Activated CD4-positive, alpha-beta memory T cell treated with anti-CD3 and anti-CD28 coated beads for 36 hours (primary cell): ENCODE results near the gene CNNM1. TPM values are rescaled to one million over a fixed set of nuclear protein-coding genes. Genes with fewer than 3 reads are reported as not detected.

Source experiments
- CTCF ChIA-PET: fragments of 350-600 bp; sonication (Branson Sonifier 250); formaldehyde crosslinking; loops from one replicate; lab custom pipeline; 2021; ENCODE audit warnings: antibody characterized with exemption, inconsistent platforms; lab: Charles Lee
- POLR2A ChIA-PET: fragments of 350-600 bp; sonication (Branson Sonifier 250); formaldehyde crosslinking; loops from one replicate; lab custom pipeline; 2021; ENCODE audit warnings: antibody characterized with exemption; lab: Charles Lee
- DNase-seq: peaks from one replicate; pipeline ENCODE4 v3.0.0-alpha.2; 2020
- H3K27ac Mint-ChIP-seq: one replicate; pipeline ENCODE4 v1.8.0; 2021; ENCODE audit warnings: mixed read lengths
- H3K27me3 Mint-ChIP-seq: one replicate; pipeline ENCODE4 v1.8.0; 2021; ENCODE audit warnings: mixed read lengths
- H3K36me3 Mint-ChIP-seq: one replicate; pipeline ENCODE4 v1.8.0; 2021; ENCODE audit warnings: mixed read lengths
- H3K4me1 Mint-ChIP-seq: one replicate; pipeline ENCODE4 v1.8.0; 2021; ENCODE audit warnings: low read depth, mixed read lengths
- H3K4me3 Mint-ChIP-seq: one replicate; pipeline ENCODE4 v1.8.0; 2021; ENCODE audit warnings: mild to moderate bottlenecking, mixed read lengths
- H3K9me3 Mint-ChIP-seq: one replicate; pipeline ENCODE4 v1.8.0; 2021; ENCODE audit warnings: mixed read lengths
- intact Hi-C: fragments of 100-400 bp; cut with micrococcal nuclease; formaldehyde crosslinking; loops from one replicate; pipeline ENCODE4 v1.15.1; 2023
- total RNA-seq, 2 experiments: library from RNA; stranded (reverse); gene quantifications; one replicate each; pipeline ENCODE4 v1.2.3, GENCODE V29; 2021

The CNNM1 gene
- total RNA-seq: under 1 TPM; 0.41 to 0.43 TPM

DNA sequence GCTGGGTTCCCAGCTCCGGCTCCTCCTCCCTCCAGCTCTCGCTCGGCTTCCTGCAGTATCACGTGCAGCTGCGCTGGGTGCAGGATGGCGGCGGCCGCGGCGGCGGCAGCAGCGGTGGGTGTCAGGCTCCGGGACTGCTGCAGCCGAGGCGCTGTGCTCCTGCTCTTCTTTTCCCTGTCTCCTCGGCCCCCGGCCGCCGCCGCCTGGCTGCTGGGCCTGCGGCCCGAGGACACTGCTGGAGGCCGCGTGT is at the start of gene CNNM1:
TSS of gene CNNM1 (plus strand) at position 53 of the 250 bp plus-strand sequence. CDS start at position 85, 32 bp downstream.
- intact Hi-C loops: no loop called here
- POLR2A ChIA-PET: no interaction called here
- peaks cover 1% of the 10 kb centered on the region for H3K36me3 Mint-ChIP-seq
- H3K4me3 Mint-ChIP-seq: peak within 1 kb of the TSS; percentile 35
- peak; percentile 48 for DNase-seq
- no peaks in the 10 kb centered on the region for H3K9me3 Mint-ChIP-seq
- CTCF ChIA-PET: interaction anchor here (0.7 kb wide), 1 partner anchor 78 kb away, joined by 3 read pairs; no protein-coding TSS in a partner anchor
- H3K27me3 Mint-ChIP-seq: peaks cover 32% of the 10 kb centered on the region
- no peak within 1 kb of the TSS for H3K27ac Mint-ChIP-seq
- H3K4me1 Mint-ChIP-seq: peaks cover 10% of the 10 kb centered on the region

DNA sequence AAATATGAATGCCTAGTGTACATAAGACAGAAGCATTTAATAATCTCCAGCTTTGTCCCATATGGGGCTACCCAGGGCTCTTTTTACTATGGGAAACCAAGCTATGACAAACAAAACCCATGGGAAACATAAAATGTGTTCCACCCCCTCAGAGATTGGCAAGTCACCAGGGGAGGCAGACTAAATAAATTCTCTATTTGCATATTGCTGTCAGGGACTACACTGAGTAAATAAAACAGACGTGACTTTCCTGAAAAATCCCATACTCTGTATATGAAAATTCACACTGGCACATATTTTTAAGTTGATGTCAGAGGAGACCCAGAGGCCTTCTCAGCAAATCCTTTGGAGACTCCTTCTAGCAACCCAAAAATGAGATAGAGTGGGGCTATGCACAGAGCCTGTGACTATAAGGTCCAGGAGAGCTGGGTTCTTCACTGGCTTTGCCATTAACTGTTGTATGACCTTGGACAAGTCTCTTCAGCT is 49.5 kb upstream of the CNNM1 start:
- intact Hi-C loops: no loop called here
- H3K9me3 Mint-ChIP-seq: peaks cover 14% of the 10 kb centered on the region
- no peak for DNase-seq
- H3K36me3 Mint-ChIP-seq: no peaks in the 10 kb centered on the region
- H3K27me3 Mint-ChIP-seq: peaks cover 15% of the 10 kb centered on the region
- no peak overlapping the region for H3K4me3 Mint-ChIP-seq
- no peaks in the 10 kb centered on the region for H3K4me1 Mint-ChIP-seq
- ChIA-PET CTCF (interaction anchor here (1.0 to 1.1 kb wide), 2 partner anchors 13 to 812 kb away, joined by 3 read pairs; no protein-coding TSS in a partner anchor), POLR2A (no interaction called here)
- H3K27ac Mint-ChIP-seq: no peak overlapping the region

DNA sequence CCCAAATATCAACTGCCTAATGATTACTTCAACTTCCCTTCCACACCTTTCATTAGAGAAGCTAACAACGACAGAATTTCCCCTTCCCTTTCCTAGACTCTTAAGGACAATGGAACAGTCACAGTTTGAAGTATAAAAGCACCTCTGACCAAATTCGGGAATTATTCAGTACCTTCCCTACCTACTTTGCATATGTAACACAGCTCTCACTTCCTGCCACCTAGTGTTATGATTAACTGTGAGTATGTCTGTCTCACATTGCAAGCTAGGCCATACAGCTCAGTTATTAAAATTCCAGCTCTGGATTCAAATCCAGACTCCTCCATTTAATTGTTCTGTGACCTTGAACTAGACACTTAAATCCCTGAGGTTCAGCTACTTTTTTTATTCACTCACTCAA is 48.7 kb upstream of the CNNM1 start:
- CTCF ChIA-PET: no interaction called here
- intact Hi-C loops: no loop called here
- H3K9me3 Mint-ChIP-seq: peaks cover 14% of the 10 kb centered on the region

GRCh38 chr10:99285881-99286280 is 43.3 kb upstream of the CNNM1 start:
- CTCF ChIA-PET: no interaction called here
- Mint-ChIP-seq H3K27me3 (peaks cover 7% of the 10 kb centered on the region), H3K4me1 (no peaks in the 10 kb centered on the region), H3K9me3 (peaks cover 14% of the 10 kb centered on the region), H3K4me3 (no peak overlapping the region), H3K27ac (no peak overlapping the region), H3K36me3 (no peaks in the 10 kb centered on the region)
- no peak for DNase-seq
- intact Hi-C loops: no loop called here
- POLR2A ChIA-PET: no interaction called here

More for the DNA sequence above, 48.7 kb upstream of the CNNM1 start:
- POLR2A ChIA-PET: interaction anchor here (0.5 kb wide), 1 partner anchor 34 kb away, joined by 3 read pairs; no protein-coding TSS in a partner anchor
- Mint-ChIP-seq H3K27ac (no peak overlapping the region), H3K4me1 (no peaks in the 10 kb centered on the region), H3K36me3 (no peaks in the 10 kb centered on the region), H3K4me3 (no peak overlapping the region), H3K27me3 (peaks cover 13% of the 10 kb centered on the region)
- DNase-seq: no peak

GRCh38 chr10:99290306-99290705 is 38.9 kb upstream of the CNNM1 start:
- intact Hi-C loops: no loop called here
- ChIA-PET POLR2A (no interaction called here), CTCF (interaction anchor here (1.0 kb wide), 1 partner anchor 44 kb away, joined by 4 read pairs; no protein-coding TSS in a partner anchor)
- Mint-ChIP-seq H3K4me3 (no peak overlapping the region), H3K4me1 (no peaks in the 10 kb centered on the region), H3K27ac (no peak overlapping the region), H3K9me3 (no peaks in the 10 kb centered on the region), H3K36me3 (no peaks in the 10 kb centered on the region), H3K27me3 (peaks cover 4% of the 10 kb centered on the region)
- no peak for DNase-seq

- ChIA-PET CTCF (interaction anchor here (0.7 kb wide), 1 partner anchor 13 kb away, joined by 3 read pairs; no protein-coding TSS in a partner anchor), POLR2A (no interaction called here)
- intact Hi-C loops: no loop called here
- Mint-ChIP-seq H3K9me3 (no peaks in the 10 kb centered on the region), H3K27me3 (no peaks in the 10 kb centered on the region), H3K4me1 (no peaks in the 10 kb centered on the region), H3K27ac (no peak overlapping the region), H3K4me3 (no peak overlapping the region), H3K36me3 (no peaks in the 10 kb centered on the region)
- no peak for DNase-seq
Measured at GRCh38 chr10:99292159-99292558, 37.0 kb upstream of the CNNM1 start.

DNA sequence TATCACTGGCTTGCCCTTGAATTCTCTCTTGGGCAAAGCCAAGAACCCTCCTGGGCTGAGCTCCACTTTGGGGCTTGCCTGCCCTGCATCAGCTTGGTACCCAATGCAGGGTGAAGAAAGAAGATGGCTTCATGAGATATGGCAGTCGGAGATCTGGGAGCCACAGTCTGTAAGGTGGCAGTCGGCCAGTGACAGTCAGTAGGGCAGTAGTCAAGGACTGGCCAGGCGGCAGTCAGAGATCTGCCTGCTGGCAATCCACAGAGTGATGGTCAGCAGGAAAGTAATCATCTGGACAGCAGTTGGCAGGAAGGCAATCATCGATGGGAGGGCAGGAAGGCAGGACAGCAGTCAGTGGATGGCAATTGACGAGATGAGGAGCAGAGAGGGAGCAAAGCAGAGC is 32.6 kb upstream of the CNNM1 start:
- peaks cover 8% of the 10 kb centered on the region for H3K27me3 Mint-ChIP-seq
- ChIA-PET POLR2A (no interaction called here), CTCF (interaction anchor here (1.3 kb wide), 1 partner anchor 50 kb away, joined by 3 read pairs; no protein-coding TSS in a partner anchor)
- no peaks in the 10 kb centered on the region for H3K4me1 Mint-ChIP-seq
- no peak overlapping the region for H3K4me3 Mint-ChIP-seq
- intact Hi-C loops: no loop called here
- no peak for DNase-seq
- no peaks in the 10 kb centered on the region for H3K9me3 Mint-ChIP-seq
- no peaks in the 10 kb centered on the region for H3K36me3 Mint-ChIP-seq
- H3K27ac Mint-ChIP-seq: no peak overlapping the region

GRCh38 chr10:99297033-99297432 is 32.1 kb upstream of the CNNM1 start:
- Mint-ChIP-seq H3K9me3 (no peaks in the 10 kb centered on the region), H3K4me1 (no peaks in the 10 kb centered on the region), H3K36me3 (no peaks in the 10 kb centered on the region), H3K27ac (no peak overlapping the region), H3K27me3 (peaks cover 9% of the 10 kb centered on the region), H3K4me3 (no peak overlapping the region)
- DNase-seq: no peak
- intact Hi-C loops: no loop called here
- CTCF ChIA-PET: interaction anchor here (1.3 kb wide), 1 partner anchor 50 kb away, joined by 3 read pairs; no protein-coding TSS in a partner anchor
- POLR2A ChIA-PET: no interaction called here

- CTCF ChIA-PET: no interaction called here
- Mint-ChIP-seq H3K4me3 (no peak overlapping the region), H3K27ac (no peak overlapping the region), H3K36me3 (no peaks in the 10 kb centered on the region), H3K9me3 (peaks cover 8% of the 10 kb centered on the region), H3K27me3 (peaks cover 12% of the 10 kb centered on the region), H3K4me1 (no peaks in the 10 kb centered on the region)
- intact Hi-C loops: no loop called here
- no peak for DNase-seq
- POLR2A ChIA-PET: no interaction called here
Measured at GRCh38 chr10:99303899-99304861, 25.0 kb upstream of the CNNM1 start.

- no peak for DNase-seq
- ChIA-PET POLR2A (no interaction called here), CTCF (no interaction called here)
- Mint-ChIP-seq H3K27me3 (peaks cover 9% of the 10 kb centered on the region), H3K4me3 (no peak overlapping the region), H3K27ac (no peak overlapping the region), H3K36me3 (no peaks in the 10 kb centered on the region), H3K4me1 (no peaks in the 10 kb centered on the region), H3K9me3 (peaks cover 10% of the 10 kb centered on the region)
- intact Hi-C loops: no loop called here
Measured at GRCh38 chr10:99304862-99305229, 24.3 kb upstream of the CNNM1 start.

DNA sequence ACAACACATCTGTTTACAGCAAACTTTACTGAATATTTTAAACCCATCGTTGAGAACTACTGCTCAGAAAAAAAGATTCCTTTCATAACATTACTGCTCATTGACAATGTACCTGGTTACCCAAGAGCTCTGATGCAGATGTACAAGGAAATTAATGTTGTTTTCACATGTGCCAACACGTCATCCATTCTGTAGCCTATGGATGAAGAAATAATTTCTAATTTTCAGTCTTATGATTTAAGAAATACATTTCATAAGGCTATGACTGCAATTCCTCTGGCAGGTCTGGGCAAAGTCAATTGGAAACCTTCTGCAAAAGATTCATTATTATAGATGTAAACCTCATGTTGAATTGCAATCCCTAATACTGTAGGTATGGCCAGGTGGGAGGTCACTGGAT is 16.7 kb upstream of the CNNM1 start:
- peaks cover 10% of the 10 kb centered on the region for H3K9me3 Mint-ChIP-seq
- ChIA-PET CTCF (no interaction called here), POLR2A (no interaction called here)
- H3K36me3 Mint-ChIP-seq: no peaks in the 10 kb centered on the region
- H3K4me1 Mint-ChIP-seq: no peaks in the 10 kb centered on the region
- H3K27ac Mint-ChIP-seq: no peak overlapping the region
- intact Hi-C loops: no loop called here
- H3K27me3 Mint-ChIP-seq: peaks cover 1% of the 10 kb centered on the region
- no peak overlapping the region for H3K4me3 Mint-ChIP-seq
- DNase-seq: no peak

DNA sequence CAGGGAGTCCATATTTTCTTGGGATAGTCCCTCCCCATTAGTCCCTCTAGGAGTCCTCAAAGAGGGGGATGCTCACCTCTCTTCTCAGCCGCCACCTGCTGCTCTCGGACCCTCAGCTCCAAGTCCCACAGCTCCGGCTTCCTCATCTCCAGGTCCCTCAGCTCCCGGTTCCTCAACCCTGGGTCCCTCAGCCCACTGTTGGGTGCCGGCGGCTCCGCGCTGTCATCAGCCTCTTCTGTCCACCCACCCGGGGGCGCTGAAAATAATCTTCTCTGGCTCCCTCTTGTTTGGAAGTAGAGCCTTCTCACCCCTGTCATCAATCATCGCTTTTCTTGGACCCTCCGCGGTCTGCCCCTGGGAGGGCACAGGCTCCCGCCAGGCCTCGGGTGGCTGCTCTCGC is 13.3 kb upstream of the CNNM1 start:
- Mint-ChIP-seq H3K4me1 (no peaks in the 10 kb centered on the region), H3K4me3 (no peak overlapping the region), H3K9me3 (no peaks in the 10 kb centered on the region), H3K36me3 (no peaks in the 10 kb centered on the region), H3K27ac (no peak overlapping the region), H3K27me3 (peaks cover 1% of the 10 kb centered on the region)
- ChIA-PET POLR2A (no interaction called here), CTCF (no interaction called here)
- intact Hi-C loops: no loop called here
- DNase-seq: no peak
